GM12872 (cell line): Measurements from ENCODE around the gene SMURF1.

Experiments used
- TF ChIP-seq, protein P1 (sequence below): IDR thresholded peaks from 3 replicates; pipeline ENCODE4 v1.5.1; 2011; ENCODE audit warnings: low read depth, mild to moderate bottlenecking, low read length, moderate library complexity; ENCODE audit not compliant: insufficient read depth

Gene SMURF1

DNA sequence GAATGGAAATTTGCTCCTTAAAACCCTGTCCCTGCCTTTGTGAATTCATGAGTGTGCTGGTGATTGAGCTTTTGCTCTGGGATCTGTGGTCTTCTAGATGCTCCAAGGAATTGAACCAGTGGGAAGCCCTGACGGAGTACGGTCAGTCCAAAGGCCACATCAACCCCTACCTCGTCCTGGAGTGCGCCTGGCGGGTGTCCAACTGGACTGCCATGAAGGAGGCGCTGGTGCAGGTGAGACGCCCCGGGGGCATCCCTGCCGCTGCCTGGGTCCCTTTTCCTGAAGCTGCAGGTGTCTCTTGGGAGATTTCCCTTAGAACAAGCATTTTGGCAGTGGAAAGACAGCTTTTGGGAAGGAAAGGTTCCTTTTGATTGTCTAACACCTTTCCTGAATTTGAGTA lies 165.2 kb downstream of the SMURF1 start:
- TF ChIP-seq, protein P1, sequence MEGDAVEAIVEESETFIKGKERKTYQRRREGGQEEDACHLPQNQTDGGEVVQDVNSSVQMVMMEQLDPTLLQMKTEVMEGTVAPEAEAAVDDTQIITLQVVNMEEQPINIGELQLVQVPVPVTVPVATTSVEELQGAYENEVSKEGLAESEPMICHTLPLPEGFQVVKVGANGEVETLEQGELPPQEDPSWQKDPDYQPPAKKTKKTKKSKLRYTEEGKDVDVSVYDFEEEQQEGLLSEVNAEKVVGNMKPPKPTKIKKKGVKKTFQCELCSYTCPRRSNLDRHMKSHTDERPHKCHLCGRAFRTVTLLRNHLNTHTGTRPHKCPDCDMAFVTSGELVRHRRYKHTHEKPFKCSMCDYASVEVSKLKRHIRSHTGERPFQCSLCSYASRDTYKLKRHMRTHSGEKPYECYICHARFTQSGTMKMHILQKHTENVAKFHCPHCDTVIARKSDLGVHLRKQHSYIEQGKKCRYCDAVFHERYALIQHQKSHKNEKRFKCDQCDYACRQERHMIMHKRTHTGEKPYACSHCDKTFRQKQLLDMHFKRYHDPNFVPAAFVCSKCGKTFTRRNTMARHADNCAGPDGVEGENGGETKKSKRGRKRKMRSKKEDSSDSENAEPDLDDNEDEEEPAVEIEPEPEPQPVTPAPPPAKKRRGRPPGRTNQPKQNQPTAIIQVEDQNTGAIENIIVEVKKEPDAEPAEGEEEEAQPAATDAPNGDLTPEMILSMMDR = no peak
